Neural progenitor cell (in vitro differentiated cells): ENCODE results near the gene DPYSL5. TPM values are rescaled to one million over a fixed set of nuclear protein-coding genes. Genes with fewer than 3 reads are reported as not detected.
A peak's percentile ranks its signal among the peaks of the same experiment; 100 is the strongest.

Source experiments
- DNase-seq: peaks from one replicate; pipeline ENCODE4 v3.0.0-alpha.2; 2016; ENCODE audit warnings: low spot score
- H2AFZ ChIP-seq: fragments of 200-600 bp; sonication (generic); replicated peaks from 2 replicates; pipeline ENCODE4 v1.6.1; 2016; ENCODE audit warnings: antibody characterized with exemption
- H3F3A ChIP-seq: fragments of 200-600 bp; sonication (generic); 2 replicates; pipeline ENCODE4 v1.6.1; 2016; ENCODE audit warnings: antibody characterized with exemption, low read depth
- H3K27ac ChIP-seq: fragments of 200-600 bp; sonication (generic); 2 replicates; pipeline ENCODE4 v1.5.1; 2016; ENCODE audit warnings: mild to moderate bottlenecking
- H3K27me3 ChIP-seq: fragments of 200-600 bp; sonication (generic); 2 replicates; pipeline ENCODE4 v1.6.1; 2016; ENCODE audit warnings: mild to moderate bottlenecking, moderate library complexity
- H3K36me3 ChIP-seq: fragments of 200-600 bp; sonication (generic); 2 replicates; pipeline ENCODE4 v1.5.1; 2016
- H3K4me1 ChIP-seq: fragments of 200-600 bp; sonication (generic); 2 replicates; pipeline ENCODE4 v1.6.1; 2016; ENCODE audit warnings: mixed run types
- H3K4me2 ChIP-seq: fragments of 200-600 bp; sonication (generic); 2 replicates; pipeline ENCODE4 v1.6.1; 2016
- H3K4me3 ChIP-seq: fragments of 200-600 bp; sonication (generic); 2 replicates; pipeline ENCODE4 v1.5.1; 2016
- H3K79me2 ChIP-seq: fragments of 200-600 bp; sonication (generic); 2 replicates; pipeline ENCODE4 v1.6.1; 2016; ENCODE audit warnings: low read depth
- H3K9ac ChIP-seq: fragments of 200-600 bp; sonication (generic); 2 replicates; pipeline ENCODE4 v1.6.1; 2016
- H3K9me3 ChIP-seq: fragments of 200-600 bp; sonication (generic); 2 replicates; pipeline ENCODE4 v1.5.1; 2016; ENCODE audit warnings: low read depth
- H4K20me1 ChIP-seq: fragments of 200-600 bp; sonication (generic); 2 replicates; pipeline ENCODE4 v1.6.1; 2016; ENCODE audit warnings: low read depth
- H3K27ac Mint-ChIP-seq: 3 replicates; pipeline ENCODE4 v1.8.0; 2021; ENCODE audit warnings: mixed read lengths
- H3K27me3 Mint-ChIP-seq: 2 replicates; pipeline ENCODE4 v1.8.0; 2022; ENCODE audit warnings: low read depth, mild to moderate bottlenecking, inconsistent platforms, moderate library complexity, mixed read lengths; ENCODE audit not compliant: insufficient read depth
- H3K36me3 Mint-ChIP-seq: 3 replicates; pipeline ENCODE4 v1.8.0; 2021; ENCODE audit warnings: mixed read lengths
- H3K4me1 Mint-ChIP-seq: 3 replicates; pipeline ENCODE4 v1.8.0; 2021; ENCODE audit warnings: mixed read lengths
- H3K4me3 Mint-ChIP-seq: 3 replicates; pipeline ENCODE4 v1.8.0; 2021; ENCODE audit warnings: mild to moderate bottlenecking, moderate library complexity, mixed read lengths
- H3K9me3 Mint-ChIP-seq: 3 replicates; pipeline ENCODE4 v1.8.0; 2020; ENCODE audit warnings: mixed read lengths
- EZH2 ChIP-seq: fragments of 200-600 bp; sonication (generic); IDR thresholded peaks from 2 replicates; pipeline ENCODE4 v1.6.1; 2017; ENCODE audit warnings: antibody characterized with exemption, mild to moderate bottlenecking, moderate library complexity
- EZH2phosphoT487 ChIP-seq: fragments of 200-600 bp; sonication (generic); IDR thresholded peaks from 2 replicates; pipeline ENCODE4 v1.6.1; 2017; ENCODE audit warnings: antibody characterized with exemption
- total RNA-seq: library from RNA; depleted of rRNA; stranded (reverse); fragments of >200 nt; gene quantifications from 2 replicates; pipeline ENCODE4 v1.2.3, GENCODE V29; 2015; ENCODE audit warnings: low replicate concordance
- TF ChIP-seq, protein P1 (sequence below): fragments of 200-600 bp; sonication (generic); IDR thresholded peaks from 2 replicates; pipeline ENCODE4 v1.5.1; 2017; ENCODE audit warnings: antibody characterized with exemption, mild to moderate bottlenecking

DPYSL5 gene
- total RNA-seq, 1 donor from 2014 or later, result 46.3 TPM

DNA sequence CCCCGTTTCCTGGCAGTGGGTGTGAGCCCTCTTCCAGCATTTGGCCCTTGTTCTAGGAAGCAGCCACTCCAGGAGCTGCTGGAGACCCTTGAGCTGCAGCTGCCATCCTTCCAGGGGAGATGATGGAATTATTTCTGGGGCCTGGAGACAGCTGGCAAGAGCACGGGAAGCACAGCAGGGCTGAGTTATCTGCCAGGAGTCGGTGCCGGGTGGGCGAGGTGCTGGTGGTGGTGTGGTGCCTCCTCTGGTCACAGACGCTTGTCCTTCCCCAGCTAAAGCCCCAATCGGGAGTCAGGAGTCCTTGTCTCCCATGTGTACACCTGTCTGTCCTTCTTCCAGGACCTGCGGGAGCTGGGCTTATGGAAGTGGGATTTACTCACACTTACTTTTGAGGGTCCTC is 36.0 kb downstream of the DPYSL5 start:
- H2AFZ ChIP-seq, result no peak overlapping the region
- no peak overlapping the region for H3K27ac Mint-ChIP-seq

DNA sequence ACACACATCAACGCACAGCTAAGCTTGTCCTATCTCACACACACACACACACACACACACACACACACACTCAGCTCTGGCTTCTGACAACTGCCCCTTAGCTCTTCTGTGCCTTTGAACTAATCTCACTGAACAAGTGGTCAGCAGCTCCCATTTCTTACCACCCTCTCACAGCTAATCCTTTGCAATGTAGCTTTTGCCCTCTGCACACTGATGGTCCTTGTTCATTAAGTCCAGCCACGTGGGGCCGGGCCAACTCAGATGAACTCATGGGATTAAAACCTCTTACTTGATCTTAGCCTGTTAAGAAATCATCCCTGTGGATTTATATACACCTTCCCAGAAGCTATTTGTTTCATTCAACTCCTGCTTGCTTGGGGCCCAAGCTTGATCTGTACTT is 36.6 kb downstream of the DPYSL5 start:
- Mint-ChIP-seq H3K9me3 (no peaks in the 10 kb centered on the region), H3K4me3 (no peak overlapping the region), H3K36me3 (peaks cover 29% of the 10 kb centered on the region), H3K27me3 (peaks cover 7% of the 10 kb centered on the region), H3K4me1 (peaks cover 37% of the 10 kb centered on the region), H3K27ac (peak overlapping the region; percentile 36)
- no peaks in the 10 kb centered on the region for H3K9me3 ChIP-seq
- no peaks in the 10 kb centered on the region for H3F3A ChIP-seq
- H3K27me3 ChIP-seq, result no peaks in the 10 kb centered on the region
- no peak overlapping the region for H3K4me3 ChIP-seq
- no peak for TF ChIP-seq EZH2phosphoT487
- peaks cover 100% of the 10 kb centered on the region for H4K20me1 ChIP-seq
- H3K27ac ChIP-seq, result no peak overlapping the region
- no peak overlapping the region for H3K4me2 ChIP-seq
- H3K4me1 ChIP-seq, result peaks cover 4% of the 10 kb centered on the region
- H3K79me2 ChIP-seq, result peaks cover 64% of the 10 kb centered on the region
- H3K9ac ChIP-seq, result no peak overlapping the region
- no peak overlapping the region for H2AFZ ChIP-seq
- no peaks in the 10 kb centered on the region for H3K36me3 ChIP-seq
- no peak for DNase-seq

More for the DNA sequence above, 36.0 kb downstream of the DPYSL5 start:
- Mint-ChIP-seq H3K4me1 (peaks cover 37% of the 10 kb centered on the region), H3K36me3 (peaks cover 32% of the 10 kb centered on the region), H3K27me3 (peaks cover 8% of the 10 kb centered on the region), H3K4me3 (no peak overlapping the region), H3K9me3 (no peaks in the 10 kb centered on the region)
- no peaks in the 10 kb centered on the region for H3K36me3 ChIP-seq
- no peak overlapping the region for H3K9ac ChIP-seq
- no peaks in the 10 kb centered on the region for H3K9me3 ChIP-seq
- no peak overlapping the region for H3K4me3 ChIP-seq
- H3K4me1 ChIP-seq, result peaks cover 4% of the 10 kb centered on the region
- H3K4me2 ChIP-seq, result no peak overlapping the region
- H4K20me1 ChIP-seq, result peaks cover 100% of the 10 kb centered on the region
- peaks cover 63% of the 10 kb centered on the region for H3K79me2 ChIP-seq
- DNase-seq, result no peak
- no peak overlapping the region for H3K27ac ChIP-seq
- H3F3A ChIP-seq, result no peaks in the 10 kb centered on the region
- H3K27me3 ChIP-seq, result no peaks in the 10 kb centered on the region
- TF ChIP-seq EZH2 (no peak), EZH2phosphoT487 (no peak)
- TF ChIP-seq, protein P1, sequence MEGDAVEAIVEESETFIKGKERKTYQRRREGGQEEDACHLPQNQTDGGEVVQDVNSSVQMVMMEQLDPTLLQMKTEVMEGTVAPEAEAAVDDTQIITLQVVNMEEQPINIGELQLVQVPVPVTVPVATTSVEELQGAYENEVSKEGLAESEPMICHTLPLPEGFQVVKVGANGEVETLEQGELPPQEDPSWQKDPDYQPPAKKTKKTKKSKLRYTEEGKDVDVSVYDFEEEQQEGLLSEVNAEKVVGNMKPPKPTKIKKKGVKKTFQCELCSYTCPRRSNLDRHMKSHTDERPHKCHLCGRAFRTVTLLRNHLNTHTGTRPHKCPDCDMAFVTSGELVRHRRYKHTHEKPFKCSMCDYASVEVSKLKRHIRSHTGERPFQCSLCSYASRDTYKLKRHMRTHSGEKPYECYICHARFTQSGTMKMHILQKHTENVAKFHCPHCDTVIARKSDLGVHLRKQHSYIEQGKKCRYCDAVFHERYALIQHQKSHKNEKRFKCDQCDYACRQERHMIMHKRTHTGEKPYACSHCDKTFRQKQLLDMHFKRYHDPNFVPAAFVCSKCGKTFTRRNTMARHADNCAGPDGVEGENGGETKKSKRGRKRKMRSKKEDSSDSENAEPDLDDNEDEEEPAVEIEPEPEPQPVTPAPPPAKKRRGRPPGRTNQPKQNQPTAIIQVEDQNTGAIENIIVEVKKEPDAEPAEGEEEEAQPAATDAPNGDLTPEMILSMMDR, result no peak

DNA sequence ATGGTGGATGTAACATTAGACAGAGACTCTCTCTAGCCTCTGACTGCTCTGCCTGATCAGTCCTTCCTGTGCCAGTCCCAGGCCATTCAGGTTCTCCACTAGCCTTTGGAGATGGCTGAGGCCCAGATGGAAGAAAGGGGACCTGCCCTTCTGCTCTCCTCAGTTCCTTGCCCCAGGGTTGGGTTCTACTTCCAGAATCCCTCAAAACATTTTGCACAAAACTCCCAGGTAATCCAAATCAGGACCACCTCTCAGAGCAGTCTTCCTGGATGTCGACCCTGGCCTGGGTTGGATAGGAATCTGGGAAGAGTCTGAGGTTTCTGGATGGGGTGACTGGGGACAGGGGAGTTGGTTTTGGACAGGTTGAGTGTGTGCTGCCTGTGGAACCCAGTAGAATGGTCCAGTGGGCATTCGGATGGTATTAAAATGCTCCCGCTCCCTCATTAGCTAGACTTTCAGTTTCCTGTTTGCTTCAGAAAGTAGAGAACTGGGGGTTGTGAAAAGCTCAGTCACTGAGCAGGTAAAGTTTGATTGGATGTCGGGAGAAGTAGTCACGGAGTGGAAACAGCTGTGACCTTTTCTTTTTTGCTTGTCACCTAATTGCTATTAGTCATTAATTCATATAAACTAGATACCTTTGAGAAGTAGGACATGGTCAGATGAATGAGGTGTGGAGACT is 37.9 kb downstream of the DPYSL5 start:
- peaks cover 9% of the 10 kb centered on the region for H3K27me3 Mint-ChIP-seq
- Histone ChIP-seq H2AFZ (no peak overlapping the region), H3F3A (no peaks in the 10 kb centered on the region), H3K27me3 (no peaks in the 10 kb centered on the region), H3K4me1 (peaks cover 4% of the 10 kb centered on the region), H3K9me3 (no peaks in the 10 kb centered on the region), H3K79me2 (peaks cover 73% of the 10 kb centered on the region), H3K4me3 (no peak overlapping the region), H3K9ac (no peak overlapping the region), H3K4me2 (no peak overlapping the region), H4K20me1 (peaks cover 100% of the 10 kb centered on the region), H3K36me3 (no peaks in the 10 kb centered on the region), H3K27ac (no peak overlapping the region)
- no peak overlapping the region for H3K4me3 Mint-ChIP-seq
- DNase-seq, result no peak
- peak overlapping the region; percentile 60 for H3K27ac Mint-ChIP-seq
- H3K36me3 Mint-ChIP-seq, result peaks cover 25% of the 10 kb centered on the region
- TF ChIP-seq EZH2, result no peak
- no peak for TF ChIP-seq EZH2phosphoT487
- TF ChIP-seq, protein P1, result no peak
- H3K4me1 Mint-ChIP-seq, result peaks cover 46% of the 10 kb centered on the region
- no peaks in the 10 kb centered on the region for H3K9me3 Mint-ChIP-seq

DNA sequence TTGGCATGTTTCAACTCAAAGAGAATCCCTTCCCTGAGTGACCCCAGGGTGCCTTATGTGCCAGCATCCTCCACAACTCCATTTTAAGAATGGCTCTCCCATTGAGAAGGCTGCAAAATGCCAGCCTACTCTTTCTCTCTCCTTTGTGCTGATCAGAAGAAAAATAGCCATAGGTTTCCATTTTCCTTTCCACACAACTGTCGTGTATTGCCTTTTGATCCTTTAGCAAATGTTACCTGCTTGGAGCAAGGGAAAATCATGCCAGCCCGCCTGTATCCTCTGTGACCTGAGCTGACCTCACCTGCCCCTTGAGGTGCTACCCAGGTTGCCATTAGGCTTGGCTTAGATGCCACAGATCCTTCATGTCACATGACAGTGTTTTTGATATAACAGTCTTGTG is 38.8 kb downstream of the DPYSL5 start:
- TF ChIP-seq, protein P1, result no peak
- TF ChIP-seq EZH2 (no peak), EZH2phosphoT487 (no peak)
- DNase-seq, result no peak
- Histone ChIP-seq H3K79me2 (peaks cover 83% of the 10 kb centered on the region), H2AFZ (no peak overlapping the region), H3K27ac (no peak overlapping the region), H3K4me2 (no peak overlapping the region), H3K27me3 (no peaks in the 10 kb centered on the region), H3K36me3 (no peaks in the 10 kb centered on the region), H3K9ac (no peak overlapping the region), H3K9me3 (no peaks in the 10 kb centered on the region), H3K4me3 (no peak overlapping the region), H4K20me1 (peaks cover 100% of the 10 kb centered on the region), H3F3A (no peaks in the 10 kb centered on the region), H3K4me1 (peaks cover 4% of the 10 kb centered on the region)
- H3K36me3 Mint-ChIP-seq, result peaks cover 23% of the 10 kb centered on the region
- H3K27me3 Mint-ChIP-seq, result peaks cover 9% of the 10 kb centered on the region
- H3K4me3 Mint-ChIP-seq, result no peak overlapping the region
- no peaks in the 10 kb centered on the region for H3K9me3 Mint-ChIP-seq
- no peak overlapping the region for H3K27ac Mint-ChIP-seq
- H3K4me1 Mint-ChIP-seq, result peaks cover 45% of the 10 kb centered on the region
